Epithelial cell of proximal tubule (primary cell): ENCODE data around the gene DOK7. TPM values are rescaled to one million over a fixed set of nuclear protein-coding genes. Genes with fewer than 3 reads are reported as not detected.
A peak's percentile ranks its signal among the peaks of the same experiment; 100 is the strongest.

Experiments
- DNase-seq: peaks from one replicate; pipeline ENCODE4 v3.0.0-alpha.2; 2011; ENCODE audit warnings: low read depth
- H3K4me3 ChIP-seq: 2 replicates; pipeline ENCODE4 v1.5.1; 2011; ENCODE audit warnings: low read depth, mild to moderate bottlenecking, low read length
- total RNA-seq: library from RNA; depleted of rRNA; stranded (reverse); fragments of >200 nt; gene quantifications from 2 replicates; pipeline ENCODE4 v1.2.3, GENCODE V29; 2015
- TF ChIP-seq, protein P1 (sequence below): conservative IDR thresholded peaks from 2 replicates; pipeline ENCODE4 v1.5.1; 2012; ENCODE audit warnings: low read depth, mild to moderate bottlenecking, low read length

DOK7 gene
- total RNA-seq, 1 donor from 2014 or later: 0.81 TPM

- TF ChIP-seq, protein P1, sequence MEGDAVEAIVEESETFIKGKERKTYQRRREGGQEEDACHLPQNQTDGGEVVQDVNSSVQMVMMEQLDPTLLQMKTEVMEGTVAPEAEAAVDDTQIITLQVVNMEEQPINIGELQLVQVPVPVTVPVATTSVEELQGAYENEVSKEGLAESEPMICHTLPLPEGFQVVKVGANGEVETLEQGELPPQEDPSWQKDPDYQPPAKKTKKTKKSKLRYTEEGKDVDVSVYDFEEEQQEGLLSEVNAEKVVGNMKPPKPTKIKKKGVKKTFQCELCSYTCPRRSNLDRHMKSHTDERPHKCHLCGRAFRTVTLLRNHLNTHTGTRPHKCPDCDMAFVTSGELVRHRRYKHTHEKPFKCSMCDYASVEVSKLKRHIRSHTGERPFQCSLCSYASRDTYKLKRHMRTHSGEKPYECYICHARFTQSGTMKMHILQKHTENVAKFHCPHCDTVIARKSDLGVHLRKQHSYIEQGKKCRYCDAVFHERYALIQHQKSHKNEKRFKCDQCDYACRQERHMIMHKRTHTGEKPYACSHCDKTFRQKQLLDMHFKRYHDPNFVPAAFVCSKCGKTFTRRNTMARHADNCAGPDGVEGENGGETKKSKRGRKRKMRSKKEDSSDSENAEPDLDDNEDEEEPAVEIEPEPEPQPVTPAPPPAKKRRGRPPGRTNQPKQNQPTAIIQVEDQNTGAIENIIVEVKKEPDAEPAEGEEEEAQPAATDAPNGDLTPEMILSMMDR: peak; percentile 85
- no peak overlapping the region for H3K4me3 ChIP-seq
- no peak for DNase-seq
These were observed 20.0 kb upstream of the DOK7 start for GRCh38 chr4:3442959-3443749.

DNA sequence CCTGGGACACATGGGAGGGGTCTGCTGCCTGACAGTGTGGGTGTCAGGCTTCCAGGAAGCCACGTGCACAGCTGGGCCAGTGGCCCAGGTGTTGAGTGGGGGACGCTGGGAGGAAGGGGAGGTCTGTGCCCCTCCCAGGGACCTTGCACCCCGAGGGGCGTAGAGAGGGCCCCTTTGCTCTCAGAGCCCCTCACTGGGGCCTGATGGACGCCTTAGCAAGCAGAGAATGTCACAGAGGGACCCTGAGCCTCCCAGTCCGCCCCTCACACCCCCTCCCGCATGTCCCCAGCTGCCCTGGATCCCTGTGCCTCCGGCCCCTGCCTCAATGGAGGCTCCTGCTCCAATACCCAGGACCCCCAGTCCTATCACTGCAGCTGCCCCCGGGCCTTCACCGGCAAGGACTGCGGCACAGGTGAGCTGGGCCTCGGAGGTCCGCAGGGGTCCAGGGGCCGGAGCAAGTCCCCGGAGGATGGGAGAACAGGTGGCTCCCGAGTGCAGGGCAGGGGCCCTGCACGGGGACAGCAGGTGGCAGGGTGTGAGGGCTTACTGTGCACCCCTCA, 19.3 kb upstream of the DOK7 start:
- TF ChIP-seq, protein P1: no peak
- no peak for DNase-seq
- H3K4me3 ChIP-seq: no peak overlapping the region

- no peak for DNase-seq
- TF ChIP-seq, protein P1: no peak
- H3K4me3 ChIP-seq: no peak overlapping the region
These were observed 18.6 kb upstream of the DOK7 start for GRCh38 chr4:3444351-3445110.

DNA sequence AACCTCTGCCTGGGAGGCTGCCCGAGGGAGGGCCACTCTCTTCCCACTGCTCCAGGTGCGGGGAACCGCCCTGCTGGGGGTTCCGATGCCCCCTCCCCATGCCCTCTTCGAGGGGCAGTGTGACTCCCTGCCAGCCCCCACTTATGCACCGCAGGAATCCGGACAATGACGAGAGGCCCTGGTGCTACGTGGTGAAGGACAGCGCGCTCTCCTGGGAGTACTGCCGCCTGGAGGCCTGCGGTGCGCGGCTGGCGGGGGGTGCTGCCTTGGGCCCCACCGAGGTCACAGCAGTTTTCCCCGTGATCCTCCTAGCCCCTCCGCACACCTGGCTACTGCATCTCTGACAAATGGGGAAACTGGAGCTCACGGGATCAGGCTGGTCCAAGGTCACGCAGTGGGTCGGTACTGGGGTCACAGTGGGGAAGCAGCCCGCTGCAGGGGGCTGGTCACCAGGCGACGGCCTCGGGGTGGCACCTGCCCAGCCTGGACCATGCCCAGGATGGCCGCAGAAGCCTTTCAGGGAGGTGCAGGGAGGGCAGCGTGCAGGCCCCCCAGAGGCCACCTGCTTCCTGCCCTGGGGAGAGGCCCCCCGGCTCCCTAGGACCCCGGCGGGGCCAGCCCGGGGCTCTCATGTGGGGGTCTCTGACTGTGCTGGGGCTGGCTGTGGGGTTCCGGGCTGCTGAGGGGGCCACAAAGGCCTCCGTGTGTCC, 17.8 kb upstream of the DOK7 start:
- TF ChIP-seq, protein P1: no peak
- H3K4me3 ChIP-seq: no peak overlapping the region
- DNase-seq: no peak

GRCh38 chr4:3445829-3446545, 17.1 kb upstream of the DOK7 start:
- no peak overlapping the region for H3K4me3 ChIP-seq
- TF ChIP-seq, protein P1: no peak
- no peak for DNase-seq

GRCh38 chr4:3446631-3447320, 16.3 kb upstream of the DOK7 start:
- TF ChIP-seq, protein P1: no peak
- H3K4me3 ChIP-seq: no peak overlapping the region
- no peak for DNase-seq
